Chondrocyte (in vitro differentiated cells): ENCODE results near the gene PDIA4. TPM values are rescaled to one million over a fixed set of nuclear protein-coding genes. Genes with fewer than 3 reads are reported as not detected.

Experiments used
- DNase-seq: peaks from one replicate; pipeline ENCODE4 v3.0.0; 2021; ENCODE audit warnings: mixed read lengths, low spot score
- H3K27ac Mint-ChIP-seq: one replicate; pipeline ENCODE4 v1.8.0; 2021; ENCODE audit warnings: mild to moderate bottlenecking, moderate library complexity, mixed read lengths; ENCODE audit not compliant: unreplicated experiment
- H3K27me3 Mint-ChIP-seq: 2 replicates; pipeline ENCODE4 v1.8.0; 2021; ENCODE audit warnings: low read depth, mixed read lengths
- H3K36me3 Mint-ChIP-seq: 2 replicates; pipeline ENCODE4 v1.8.0; 2021; ENCODE audit warnings: low read depth, mixed read lengths
- H3K4me1 Mint-ChIP-seq: 2 replicates; pipeline ENCODE4 v1.8.0; 2021; ENCODE audit warnings: low read depth, mild to moderate bottlenecking, mixed read lengths
- H3K4me3 Mint-ChIP-seq: one replicate; pipeline ENCODE4 v1.8.0; 2021; ENCODE audit warnings: mild to moderate bottlenecking, moderate library complexity, mixed read lengths; ENCODE audit not compliant: unreplicated experiment
- H3K9me3 Mint-ChIP-seq: 2 replicates; pipeline ENCODE4 v1.8.0; 2021; ENCODE audit warnings: low read depth, mixed read lengths
- CTCF ChIP-seq: fragments of 200-600 bp; sonication (generic); IDR thresholded peaks from 2 replicates; pipeline ENCODE4 v1.5.0; 2021; ENCODE audit warnings: antibody characterized with exemption, mild to moderate bottlenecking, moderate library complexity
- long read RNA-seq: library from polyadenylated mRNA; stranded (forward); transcript quantifications from one replicate; pipeline ENCODE4 v2.0.0, GENCODE V29; 2021
- total RNA-seq: library from RNA; stranded (reverse); gene quantifications from 3 replicates; pipeline ENCODE4 v1.2.1, GENCODE V29; 2021

The PDIA4 gene
- 135 to 411 TPM (median 140 TPM) in 3 replicates for total RNA-seq
- long read RNA-seq, transcript PDIA4-201 (10 exons, 2,903 nt) = major isoform, 491 of 541 reads
- long read RNA-seq, partial matches to known transcripts = 20 of 541 reads
- long read RNA-seq, other reads (novel, unspliced or antisense) = 29 of 541 reads

- Mint-ChIP-seq H3K27ac (peak within 1 kb of the TSS; percentile 91), H3K27me3 (no peaks in the 10 kb centered on the region), H3K9me3 (no peaks in the 10 kb centered on the region), H3K36me3 (no peaks in the 10 kb centered on the region), H3K4me3 (peak within 1 kb of the TSS; percentile 95), H3K4me1 (peaks cover 43% of the 10 kb centered on the region)
- TF ChIP-seq CTCF = peak; percentile 59
- DNase-seq = peak; percentile 99
These were observed at the start of gene PDIA4 for GRCh38 chr7:149028346-149029109. TSS of gene PDIA4 (minus strand) at chr7:149028505. CDS start at chr7:149028408, 97 bp downstream.

GRCh38 chr7:149077594-149077993 is 49.3 kb upstream of the PDIA4 start:
- no peak for DNase-seq
- Mint-ChIP-seq H3K4me1 (no peaks in the 10 kb centered on the region), H3K4me3 (no peak overlapping the region), H3K27ac (no peak overlapping the region), H3K9me3 (no peaks in the 10 kb centered on the region), H3K36me3 (peaks cover 6% of the 10 kb centered on the region), H3K27me3 (no peaks in the 10 kb centered on the region)
- TF ChIP-seq CTCF = no peak

- peaks cover 9% of the 10 kb centered on the region for H3K36me3 Mint-ChIP-seq
- H3K4me3 Mint-ChIP-seq = no peak overlapping the region
- no peaks in the 10 kb centered on the region for H3K27me3 Mint-ChIP-seq
- no peaks in the 10 kb centered on the region for H3K4me1 Mint-ChIP-seq
- peak; percentile 9 for DNase-seq
- H3K9me3 Mint-ChIP-seq = no peaks in the 10 kb centered on the region
- H3K27ac Mint-ChIP-seq = no peak overlapping the region
- no peak for TF ChIP-seq CTCF
These were observed 47.0 kb upstream of the PDIA4 start for GRCh38 chr7:149075286-149075685.

- no peak overlapping the region for H3K27ac Mint-ChIP-seq
- peaks cover 9% of the 10 kb centered on the region for H3K36me3 Mint-ChIP-seq
- TF ChIP-seq CTCF = no peak
- H3K4me3 Mint-ChIP-seq = no peak overlapping the region
- no peaks in the 10 kb centered on the region for H3K4me1 Mint-ChIP-seq
- no peak for DNase-seq
- H3K9me3 Mint-ChIP-seq = no peaks in the 10 kb centered on the region
- H3K27me3 Mint-ChIP-seq = no peaks in the 10 kb centered on the region
These were observed 46.0 kb upstream of the PDIA4 start for GRCh38 chr7:149074116-149074885.

- H3K4me1 Mint-ChIP-seq = no peaks in the 10 kb centered on the region
- no peaks in the 10 kb centered on the region for H3K27me3 Mint-ChIP-seq
- H3K9me3 Mint-ChIP-seq = no peaks in the 10 kb centered on the region
- H3K27ac Mint-ChIP-seq = no peak overlapping the region
- H3K36me3 Mint-ChIP-seq = peaks cover 12% of the 10 kb centered on the region
- no peak overlapping the region for H3K4me3 Mint-ChIP-seq
- DNase-seq = no peak
- no peak for TF ChIP-seq CTCF
These were observed 44.1 kb upstream of the PDIA4 start for GRCh38 chr7:149072438-149072775.
